ENCODE data around the gene EPHA1.

EPHA1 gene

DNA sequence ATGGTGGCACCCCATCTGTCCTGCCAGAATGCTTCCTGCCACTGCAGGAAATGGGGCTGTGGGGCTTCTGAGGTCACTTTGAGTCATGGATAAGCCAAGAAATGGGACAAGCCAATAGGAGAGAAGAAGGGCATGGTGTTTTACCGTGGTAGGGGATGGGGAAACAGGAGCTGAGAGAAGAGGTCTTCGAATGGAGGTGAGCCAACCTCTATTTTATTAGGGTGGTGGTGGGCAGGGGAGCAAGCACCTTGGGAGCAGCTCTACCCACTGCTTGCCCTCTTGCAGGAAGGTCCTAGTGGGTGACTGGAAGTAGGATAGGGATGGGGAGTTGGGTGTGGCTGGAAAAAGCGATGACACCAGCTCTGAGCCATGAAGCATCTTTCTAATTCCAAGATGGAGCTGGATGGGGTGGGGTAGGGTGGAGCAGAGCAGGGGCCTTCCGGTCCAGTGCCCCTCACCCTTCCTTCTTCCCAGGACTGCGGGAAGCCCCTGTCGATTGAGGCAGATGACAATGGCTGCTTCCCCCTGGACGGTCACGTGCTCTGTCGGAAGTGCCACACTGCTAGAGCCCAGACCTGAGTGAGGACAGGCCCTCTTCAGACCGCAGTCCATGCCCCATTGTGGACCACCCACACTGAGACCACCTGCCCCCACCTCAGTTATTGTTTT, 18.4 kb downstream of the EPHA1 start (continued):
- no peak for TF ChIP-seq PRDM2 (tag by site-specific recombination; IDR thresholded peaks at IDR 0.05; ENCODE audit: borderline replicate concordance)
- TF ChIP-seq, protein P1, sequence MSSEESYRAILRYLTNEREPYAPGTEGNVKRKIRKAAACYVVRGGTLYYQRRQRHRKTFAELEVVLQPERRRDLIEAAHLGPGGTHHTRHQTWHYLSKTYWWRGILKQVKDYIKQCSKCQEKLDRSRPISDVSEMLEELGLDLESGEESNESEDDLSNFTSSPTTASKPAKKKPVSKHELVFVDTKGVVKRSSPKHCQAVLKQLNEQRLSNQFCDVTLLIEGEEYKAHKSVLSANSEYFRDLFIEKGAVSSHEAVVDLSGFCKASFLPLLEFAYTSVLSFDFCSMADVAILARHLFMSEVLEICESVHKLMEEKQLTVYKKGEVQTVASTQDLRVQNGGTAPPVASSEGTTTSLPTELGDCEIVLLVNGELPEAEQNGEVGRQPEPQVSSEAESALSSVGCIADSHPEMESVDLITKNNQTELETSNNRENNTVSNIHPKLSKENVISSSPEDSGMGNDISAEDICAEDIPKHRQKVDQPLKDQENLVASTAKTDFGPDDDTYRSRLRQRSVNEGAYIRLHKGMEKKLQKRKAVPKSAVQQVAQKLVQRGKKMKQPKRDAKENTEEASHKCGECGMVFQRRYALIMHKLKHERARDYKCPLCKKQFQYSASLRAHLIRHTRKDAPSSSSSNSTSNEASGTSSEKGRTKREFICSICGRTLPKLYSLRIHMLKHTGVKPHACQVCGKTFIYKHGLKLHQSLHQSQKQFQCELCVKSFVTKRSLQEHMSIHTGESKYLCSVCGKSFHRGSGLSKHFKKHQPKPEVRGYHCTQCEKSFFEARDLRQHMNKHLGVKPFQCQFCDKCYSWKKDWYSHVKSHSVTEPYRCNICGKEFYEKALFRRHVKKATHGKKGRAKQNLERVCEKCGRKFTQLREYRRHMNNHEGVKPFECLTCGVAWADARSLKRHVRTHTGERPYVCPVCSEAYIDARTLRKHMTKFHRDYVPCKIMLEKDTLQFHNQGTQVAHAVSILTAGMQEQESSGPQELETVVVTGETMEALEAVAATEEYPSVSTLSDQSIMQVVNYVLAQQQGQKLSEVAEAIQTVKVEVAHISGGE (tag by site-specific recombination; conservative IDR thresholded peaks at IDR 0.05; ENCODE audit: low read depth) = no peak
- no peak for TF ChIP-seq ZSCAN18 (tag by site-specific recombination; IDR thresholded peaks at IDR 0.05)

- ChIA-PET CTCF (no interaction called here), POLR2A (interaction anchor here (0.7 to 1.2 kb wide), 2 partner anchors 13 to 17 kb away, joined by 3 to 4 read pairs; no protein-coding TSS in a partner anchor)
- Histone ChIP-seq H3K27ac (ENCODE audit: extremely low read depth, low read depth, low read length) (no peak overlapping the region), H3K4me1 (ENCODE audit: control insufficient read depth, insufficient read depth, low read length) (no peaks in the 10 kb centered on the region), H3K4me3 (ENCODE audit: low read depth, low read length) (no peak overlapping the region), H3K9me3 (ENCODE audit: control insufficient read depth, insufficient read depth, low read depth, low read length) (no peaks in the 10 kb centered on the region), H3K36me3 (ENCODE audit: control insufficient read depth in 2 of 2, insufficient read depth in 1 of 2, low read length in 2 of 2) (peaks cover 5 to 78% of the 10 kb centered on the region in 2 experiments; a peak in 2 of 3 replicates)
- TF ChIP-seq ZBTB44 (tag by site-specific recombination; IDR thresholded peaks at IDR 0.05) (no peak), ZNF837 (tag by site-specific recombination; IDR thresholded peaks at IDR 0.05) (no peak), ZNF24 (tag by site-specific recombination; IDR thresholded peaks at IDR 0.05) (no peak), ZBTB8A (tag by site-specific recombination; IDR thresholded peaks at IDR 0.05) (no peak), SCRT2 (tag by site-specific recombination; IDR thresholded peaks at IDR 0.05) (no peak), ZNF223 (tag by site-specific recombination; IDR thresholded peaks at IDR 0.05) (no peak), OVOL3 (tag by site-specific recombination; IDR thresholded peaks at IDR 0.05) (no peak), KLF1 (tag by site-specific recombination; IDR thresholded peaks at IDR 0.05) (no peak), ZNF362 (tag by site-specific recombination; IDR thresholded peaks at IDR 0.05) (no peak), ZSCAN5A (tag by site-specific recombination; IDR thresholded peaks at IDR 0.05) (no peak), SP2 (tag by site-specific recombination; IDR thresholded peaks at IDR 0.05) (no peak)
- TF ChIP-seq, protein P2, sequence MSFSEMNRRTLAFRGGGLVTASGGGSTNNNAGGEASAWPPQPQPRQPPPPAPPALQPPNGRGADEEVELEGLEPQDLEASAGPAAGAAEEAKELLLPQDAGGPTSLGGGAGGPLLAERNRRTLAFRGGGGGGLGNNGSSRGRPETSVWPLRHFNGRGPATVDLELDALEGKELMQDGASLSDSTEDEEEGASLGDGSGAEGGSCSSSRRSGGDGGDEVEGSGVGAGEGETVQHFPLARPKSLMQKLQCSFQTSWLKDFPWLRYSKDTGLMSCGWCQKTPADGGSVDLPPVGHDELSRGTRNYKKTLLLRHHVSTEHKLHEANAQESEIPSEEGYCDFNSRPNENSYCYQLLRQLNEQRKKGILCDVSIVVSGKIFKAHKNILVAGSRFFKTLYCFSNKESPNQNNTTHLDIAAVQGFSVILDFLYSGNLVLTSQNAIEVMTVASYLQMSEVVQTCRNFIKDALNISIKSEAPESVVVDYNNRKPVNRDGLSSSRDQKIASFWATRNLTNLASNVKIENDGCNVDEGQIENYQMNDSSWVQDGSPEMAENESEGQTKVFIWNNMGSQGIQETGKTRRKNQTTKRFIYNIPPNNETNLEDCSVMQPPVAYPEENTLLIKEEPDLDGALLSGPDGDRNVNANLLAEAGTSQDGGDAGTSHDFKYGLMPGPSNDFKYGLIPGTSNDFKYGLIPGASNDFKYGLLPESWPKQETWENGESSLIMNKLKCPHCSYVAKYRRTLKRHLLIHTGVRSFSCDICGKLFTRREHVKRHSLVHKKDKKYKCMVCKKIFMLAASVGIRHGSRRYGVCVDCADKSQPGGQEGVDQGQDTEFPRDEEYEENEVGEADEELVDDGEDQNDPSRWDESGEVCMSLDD (tag by site-specific recombination; IDR thresholded peaks at IDR 0.05) = no peak
Measured at GRCh38 chr7:143389316-143390103, 19.1 kb downstream of the EPHA1 start.

All from HEK293 (cell line).